Caco-2 (cell line): ENCODE data around the gene DOCK3. TPM values are rescaled to one million over a fixed set of nuclear protein-coding genes. Genes with fewer than 3 reads are reported as not detected.

Source experiments
- BruUV-seq: library from RNA; stranded (reverse); fragments of 400-500 nt; replicated peaks from 2 replicates; lab custom pipeline; 2021; lab: Mats Ljungman, UMichigan
- CTCF ChIA-PET: fragments of 300-600 bp; sonication (Branson Sonifier 250); formaldehyde crosslinking; loops from one replicate; lab custom pipeline; 2022; ENCODE audit warnings: antibody characterized with exemption; lab: Charles Lee
- POLR2A ChIA-PET: fragments of 300-600 bp; sonication (Branson Sonifier 250); formaldehyde crosslinking; loops from one replicate; lab custom pipeline; 2022; ENCODE audit warnings: antibody characterized with exemption; lab: Charles Lee
- DNase-seq, 2 experiments: peaks; one replicate each; pipeline versions ENCODE4 v3.0.0 to v3.0.0-alpha.2; 2020 to 2022
- H3K27me3 ChIP-seq: replicated peaks from 2 replicates; pipeline ENCODE4 v1.6.0; 2011; ENCODE audit warnings: low read length; ENCODE audit not compliant: control insufficient read depth, insufficient read depth
- H3K36me3 ChIP-seq: 2 replicates; pipeline ENCODE4 v1.5.1; 2011; ENCODE audit warnings: low read length; ENCODE audit not compliant: control insufficient read depth, insufficient read depth
- H3K4me1 ChIP-seq: fragments of 250-450 bp; sonication (Bioruptor Pico); 2 replicates; pipeline ENCODE4 v1.5.1; 2020; ENCODE audit warnings: mild to moderate bottlenecking
- H3K4me3 ChIP-seq: 2 replicates; pipeline ENCODE4 v1.5.1; 2011; ENCODE audit warnings: low read depth, mild to moderate bottlenecking, control low read depth, low read length
- H3K9me3 ChIP-seq: fragments of 250-450 bp; sonication (Bioruptor Pico); 2 replicates; pipeline ENCODE4 v1.5.1; 2020; ENCODE audit warnings: mild to moderate bottlenecking, moderate library complexity
- H3K27ac Mint-ChIP-seq: one replicate; pipeline ENCODE4 v1.8.0; 2022; ENCODE audit warnings: mixed read lengths; ENCODE audit not compliant: unreplicated experiment
- H3K27me3 Mint-ChIP-seq: one replicate; pipeline ENCODE4 v1.8.0; 2022; ENCODE audit warnings: mixed read lengths; ENCODE audit not compliant: insufficient read depth, unreplicated experiment
- H3K36me3 Mint-ChIP-seq: one replicate; pipeline ENCODE4 v1.8.0; 2022; ENCODE audit warnings: mild to moderate bottlenecking, mixed read lengths; ENCODE audit not compliant: insufficient read depth, unreplicated experiment
- H3K4me1 Mint-ChIP-seq: one replicate; pipeline ENCODE4 v1.8.0; 2022; ENCODE audit warnings: low read depth, mixed read lengths; ENCODE audit not compliant: unreplicated experiment
- H3K4me3 Mint-ChIP-seq: one replicate; pipeline ENCODE4 v1.8.0; 2022; ENCODE audit warnings: mild to moderate bottlenecking, moderate library complexity, mixed read lengths; ENCODE audit not compliant: unreplicated experiment
- H3K9me3 Mint-ChIP-seq: one replicate; pipeline ENCODE4 v1.8.0; 2022; ENCODE audit warnings: mixed read lengths; ENCODE audit not compliant: unreplicated experiment
- CTCF ChIP-seq, 2 experiments: fragments of 200-600 bp in 1 of 2; IDR thresholded peaks; 1 replicate in 1 of 2; 2 replicates in 1 of 2; pipeline versions ENCODE4 v1.5.1 to v1.8.0; 2011 to 2022; ENCODE audit warnings: antibody characterized with exemption in 1 of 2, control low read depth in 1 of 2, inconsistent platforms in 1 of 2, low read depth in 1 of 2, low read length in 1 of 2, mild to moderate bottlenecking in 1 of 2, moderate library complexity in 1 of 2; ENCODE audit not compliant: insufficient read depth in 1 of 2, severe bottlenecking in 1 of 2, unreplicated experiment in 1 of 2
- intact Hi-C: fragments of 100-400 bp; cut with micrococcal nuclease; formaldehyde crosslinking; loops from one replicate; pipeline ENCODE4 v1.10.0; 2022; ENCODE audit not compliant: unreplicated experiment
- total RNA-seq: library from RNA; stranded (reverse); gene quantifications from 2 replicates; pipeline ENCODE4 v1.2.3, GENCODE V29; 2022

DOCK3 gene
- total RNA-seq, 1 experiment from 2014 or later, result 0.05 TPM

DNA sequence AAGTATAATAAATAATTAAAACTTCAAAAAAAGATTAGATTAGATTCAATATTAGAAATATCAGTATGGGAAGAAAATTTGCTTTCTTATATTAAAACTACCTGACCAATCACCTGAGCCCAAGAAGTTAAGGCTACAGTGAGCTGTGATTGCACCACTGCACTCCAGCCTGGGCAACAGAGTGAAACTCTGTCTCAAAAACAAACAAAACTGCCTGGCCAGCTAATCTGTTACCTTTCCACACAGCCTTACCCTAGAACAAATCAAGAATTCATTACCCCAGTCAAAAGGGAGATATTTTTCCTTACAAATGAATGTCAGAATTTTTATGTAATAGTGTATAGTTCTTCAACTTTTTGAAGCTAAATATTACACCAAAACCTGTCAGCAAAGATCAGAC is 593.4 kb downstream of the DOCK3 start:
- no peak overlapping the region for H3K4me3 Mint-ChIP-seq
- no peak for DNase-seq
- no peak for TF ChIP-seq CTCF (IDR thresholded peaks at IDR 0.05; ENCODE audit: insufficient read depth in 1 of 2, low read depth in 1 of 2, low read length in 1 of 2, severe bottlenecking in 1 of 2, unreplicated experiment in 1 of 2)
- Histone ChIP-seq H3K9me3 (no peaks in the 10 kb centered on the region), H3K4me3 (no peak overlapping the region), H3K27me3 (no peaks in the 10 kb centered on the region), H3K36me3 (no peaks in the 10 kb centered on the region), H3K4me1 (no peaks in the 10 kb centered on the region)
- peaks cover 10% of the 10 kb centered on the region for H3K27me3 Mint-ChIP-seq
- H3K9me3 Mint-ChIP-seq, result no peaks in the 10 kb centered on the region
- H3K27ac Mint-ChIP-seq, result no peak overlapping the region
- no TSS peak for BruUV-seq
- no peaks in the 10 kb centered on the region for H3K4me1 Mint-ChIP-seq
- CTCF ChIA-PET, result no interaction called here
- POLR2A ChIA-PET, result no interaction called here
- intact Hi-C loops, result loop anchor here (2.0 kb wide), 1 partner anchor 105 kb away; no protein-coding TSS in a partner anchor
- H3K36me3 Mint-ChIP-seq, result no peaks in the 10 kb centered on the region

DNA sequence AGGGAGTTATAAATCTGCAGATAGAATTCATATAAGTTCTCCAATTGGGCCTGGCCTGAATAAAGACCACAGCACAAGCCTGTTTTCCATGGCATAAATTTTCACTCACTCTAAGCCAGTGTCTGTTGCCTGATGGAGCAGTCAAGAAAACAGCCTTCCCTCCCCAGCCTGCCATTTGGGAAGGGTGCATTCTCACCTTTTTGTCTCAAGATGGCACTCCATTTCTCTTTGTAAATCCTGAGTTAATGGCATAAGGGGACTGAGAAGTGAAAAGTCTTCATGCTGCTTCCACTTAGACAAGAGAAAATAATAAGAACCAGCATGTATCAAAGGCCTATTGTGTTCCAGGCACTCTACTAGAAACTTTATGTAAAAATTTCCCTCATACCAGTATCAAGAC is 594.7 kb downstream of the DOCK3 start:
- Mint-ChIP-seq H3K4me1 (no peaks in the 10 kb centered on the region), H3K27ac (no peak overlapping the region), H3K27me3 (peaks cover 8% of the 10 kb centered on the region), H3K4me3 (no peak overlapping the region), H3K9me3 (no peaks in the 10 kb centered on the region), H3K36me3 (no peaks in the 10 kb centered on the region)
- H3K4me3 ChIP-seq, result no peak overlapping the region
- CTCF ChIA-PET, result no interaction called here
- no peaks in the 10 kb centered on the region for H3K9me3 ChIP-seq
- POLR2A ChIA-PET, result no interaction called here
- intact Hi-C loops, result loop anchor here (2.0 kb wide), 1 partner anchor 103 kb away; no protein-coding TSS in a partner anchor
- no peak for TF ChIP-seq CTCF (IDR thresholded peaks at IDR 0.05; ENCODE audit: insufficient read depth in 1 of 2, low read depth in 1 of 2, low read length in 1 of 2, severe bottlenecking in 1 of 2, unreplicated experiment in 1 of 2)
- no peaks in the 10 kb centered on the region for H3K36me3 ChIP-seq
- DNase-seq, result peak in 1 of 2 experiments; percentile 3
- no peaks in the 10 kb centered on the region for H3K27me3 ChIP-seq
- H3K4me1 ChIP-seq, result no peaks in the 10 kb centered on the region
- BruUV-seq, result no TSS peak

GRCh38 chr3:51270559-51270958 is 595.8 kb downstream of the DOCK3 start:
- BruUV-seq, result no TSS peak
- POLR2A ChIA-PET, result no interaction called here
- intact Hi-C loops, result no loop called here

More at GRCh38 chr3:51270559-51270958, 595.8 kb downstream of the DOCK3 start:
- CTCF ChIA-PET, result no interaction called here
- Mint-ChIP-seq H3K4me3 (no peak overlapping the region), H3K27me3 (peaks cover 10% of the 10 kb centered on the region), H3K4me1 (no peaks in the 10 kb centered on the region), H3K27ac (no peak overlapping the region), H3K36me3 (no peaks in the 10 kb centered on the region), H3K9me3 (no peaks in the 10 kb centered on the region)
- H3K36me3 ChIP-seq, result no peaks in the 10 kb centered on the region
- no peaks in the 10 kb centered on the region for H3K4me1 ChIP-seq
- H3K9me3 ChIP-seq, result no peaks in the 10 kb centered on the region
- H3K4me3 ChIP-seq, result no peak overlapping the region
- no peak for TF ChIP-seq CTCF (IDR thresholded peaks at IDR 0.05; ENCODE audit: insufficient read depth in 1 of 2, low read depth in 1 of 2, low read length in 1 of 2, severe bottlenecking in 1 of 2, unreplicated experiment in 1 of 2)
- H3K27me3 ChIP-seq, result no peaks in the 10 kb centered on the region
- DNase-seq, result no peak
